NCI-H345 (cell line): ENCODE measurements around the gene SMPD3.

Experiments
- DNase-seq: peaks from one replicate; lab custom pipeline; 2025; lab: John Stamatoyannopoulos, UW

SMPD3 gene

DNA sequence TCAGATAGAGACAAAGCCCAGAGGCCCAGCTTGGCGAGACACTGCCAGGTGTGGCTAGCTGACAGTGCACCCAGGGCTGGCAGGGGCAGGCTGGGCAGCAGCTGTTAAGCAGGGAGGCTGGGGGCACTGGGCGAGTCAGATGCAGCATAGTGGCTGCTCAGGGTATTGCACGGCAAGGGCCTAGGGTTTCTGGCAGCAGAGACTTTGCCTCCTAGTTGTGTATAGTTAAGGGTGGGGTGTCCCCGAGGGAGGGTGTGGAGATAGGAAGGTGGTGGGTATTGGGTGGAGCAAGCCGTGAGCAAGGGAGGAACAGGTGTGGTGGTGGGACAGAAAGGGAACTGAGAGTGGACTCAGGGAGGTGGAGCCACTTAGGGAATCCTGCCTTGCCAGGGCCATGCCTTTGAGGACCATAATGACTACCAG is 66.0 kb downstream of the SMPD3 start:
- DNase-seq = no peak

DNA sequence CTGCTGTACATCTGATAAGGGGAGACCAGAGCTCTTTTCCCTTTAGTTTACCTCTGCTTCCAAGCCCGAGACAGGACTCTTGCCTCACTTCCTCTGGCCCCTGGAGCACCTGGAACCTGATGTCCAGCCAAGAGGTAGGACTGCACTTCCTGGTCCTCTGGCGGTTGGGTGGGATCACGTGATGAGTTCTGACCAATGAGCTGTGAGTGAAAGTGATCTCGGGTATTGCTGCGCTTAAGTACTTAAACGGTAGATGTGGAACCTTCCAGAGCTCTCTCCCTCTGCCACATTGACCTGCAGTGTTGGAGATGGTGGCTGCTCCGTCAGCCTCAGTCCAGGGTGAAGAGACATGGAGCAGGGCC is 67.0 kb downstream of the SMPD3 start:
- DNase-seq = no peak

DNA sequence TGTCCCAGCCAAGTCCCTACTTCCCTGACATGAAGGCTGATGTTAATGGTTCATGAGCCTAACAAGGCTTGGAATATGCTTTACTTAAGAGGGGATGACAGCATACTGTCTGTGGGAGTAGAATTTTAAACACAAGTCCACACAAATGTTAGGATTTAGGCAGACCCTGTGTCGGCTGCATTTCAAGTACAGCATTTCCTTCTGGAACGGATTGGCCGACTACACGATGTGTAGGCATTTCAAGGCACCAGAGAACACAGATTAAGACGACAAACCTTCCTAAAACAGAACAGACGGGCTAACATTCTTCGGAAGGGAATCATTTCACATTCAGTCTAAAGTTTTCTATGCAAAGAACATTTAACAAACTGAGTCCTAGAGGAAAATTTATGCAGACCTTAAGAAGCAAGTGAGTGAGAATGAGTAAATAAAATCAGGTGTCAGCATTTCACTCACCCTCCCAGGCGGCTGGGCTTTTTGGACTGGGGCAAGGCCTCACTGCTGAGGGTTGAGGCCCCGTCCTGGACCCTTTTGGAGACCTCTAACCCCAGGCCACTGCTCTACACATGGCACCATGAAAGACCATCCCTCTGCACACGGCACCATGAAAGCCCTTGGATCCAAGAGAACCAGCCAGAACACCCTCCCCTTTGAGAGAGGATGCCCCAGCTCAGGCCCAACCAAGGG is 67.5 kb downstream of the SMPD3 start:
- no peak for DNase-seq

DNA sequence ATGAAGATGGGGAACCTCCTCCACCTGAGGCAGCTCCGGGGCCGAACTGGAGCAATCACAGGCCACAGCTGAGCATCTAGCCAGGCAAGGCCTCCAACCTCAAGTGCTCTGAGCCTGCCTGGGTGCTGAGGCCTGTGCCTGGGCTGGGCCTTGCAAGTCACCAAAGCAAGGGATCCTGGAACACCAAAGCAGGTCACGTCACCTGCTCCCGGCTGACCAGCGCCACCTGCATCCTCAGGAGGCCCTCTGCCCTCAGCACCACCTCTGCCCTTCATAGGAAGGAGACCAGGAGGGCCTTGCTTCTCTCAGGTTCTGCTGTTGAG is 68.0 kb downstream of the SMPD3 start:
- DNase-seq = no peak

DNA sequence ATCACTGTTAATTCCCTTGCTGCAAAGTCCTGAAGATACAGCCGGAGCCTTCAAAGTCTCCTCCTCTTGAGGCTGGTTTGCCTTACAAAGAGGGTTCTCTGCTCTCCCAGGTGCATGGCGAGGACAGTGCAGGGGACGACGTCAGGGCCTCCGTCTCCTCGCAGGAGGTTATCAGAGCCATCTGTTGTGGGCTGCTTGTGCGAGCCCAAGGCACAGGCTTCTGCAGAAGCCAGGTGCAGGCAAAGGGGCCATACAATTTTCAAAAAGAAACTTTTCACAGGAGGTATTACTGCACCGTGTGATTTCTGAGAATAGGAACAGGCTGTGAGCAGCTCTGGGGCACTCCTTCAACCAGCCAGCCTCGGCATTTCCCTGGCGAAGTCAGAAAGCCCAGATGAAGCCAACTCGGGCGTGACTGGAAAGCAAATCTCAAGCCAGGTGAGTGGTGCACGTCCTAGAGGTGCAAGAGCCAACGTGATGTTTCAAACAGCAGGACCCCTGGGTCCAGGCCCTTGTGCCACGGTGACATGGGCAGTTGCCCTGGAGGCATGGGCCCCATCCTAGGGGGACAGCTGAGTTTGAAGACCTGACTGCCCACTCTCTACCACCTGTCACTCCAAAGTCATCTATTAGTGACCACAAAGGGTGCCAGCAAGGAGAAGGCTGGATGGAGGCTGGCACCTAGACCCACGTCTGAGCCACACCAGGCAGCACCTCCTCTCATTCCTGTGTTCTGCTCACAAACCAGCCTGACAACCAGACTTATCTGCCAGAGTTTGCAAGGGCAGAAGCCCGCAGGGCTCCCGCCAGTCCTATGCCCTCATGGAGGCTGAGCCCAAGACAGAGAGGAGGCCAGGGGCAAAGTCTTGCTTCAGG is 68.6 kb downstream of the SMPD3 start:
- no peak for DNase-seq

DNA sequence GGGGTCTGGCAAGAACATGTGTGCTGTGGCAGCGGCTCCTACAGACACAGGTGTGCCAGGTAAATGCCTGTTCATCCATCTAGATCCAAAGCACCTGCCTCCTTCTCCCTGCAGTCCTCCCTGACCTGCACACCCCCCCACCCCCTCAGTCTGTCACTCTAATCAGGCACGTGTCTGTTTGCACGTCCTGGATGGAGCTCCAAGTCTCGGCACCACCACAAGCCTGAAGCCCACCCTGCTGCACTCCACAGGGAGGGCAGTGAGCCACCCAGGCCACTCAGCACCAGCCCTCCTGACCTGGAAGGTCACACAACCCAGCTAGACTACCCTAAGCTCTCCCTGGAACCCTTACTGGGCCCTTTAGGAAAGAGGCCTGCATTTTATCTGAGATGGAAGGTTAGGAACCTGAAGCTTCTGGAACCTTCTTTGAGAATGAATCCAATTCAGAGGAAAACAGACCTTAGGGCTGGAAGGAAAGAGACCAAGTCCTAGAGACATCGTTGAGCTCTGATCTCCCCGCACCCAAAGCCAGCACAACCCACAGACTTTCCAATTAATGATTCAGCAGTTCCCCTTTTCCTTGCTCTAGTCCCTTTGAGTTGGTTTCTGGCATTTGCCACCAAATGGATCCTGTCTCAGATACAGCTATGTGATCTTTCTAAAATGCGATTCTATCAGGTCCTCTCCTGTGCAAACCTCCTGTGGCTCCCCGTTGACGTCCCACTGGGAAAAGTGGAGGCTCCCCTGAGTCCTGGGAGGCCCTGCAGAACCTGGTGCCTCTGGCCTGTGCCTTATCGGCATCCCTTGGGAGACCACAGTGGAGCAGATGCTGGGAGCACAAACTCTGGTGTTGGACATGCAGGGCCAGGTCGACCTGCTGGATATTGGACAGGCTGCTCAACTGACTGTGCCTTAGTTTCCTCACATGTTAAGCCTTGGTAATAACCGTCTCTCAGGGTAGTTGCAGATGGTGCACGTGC is 69.6 kb downstream of the SMPD3 start:
- DNase-seq = no peak

DNA sequence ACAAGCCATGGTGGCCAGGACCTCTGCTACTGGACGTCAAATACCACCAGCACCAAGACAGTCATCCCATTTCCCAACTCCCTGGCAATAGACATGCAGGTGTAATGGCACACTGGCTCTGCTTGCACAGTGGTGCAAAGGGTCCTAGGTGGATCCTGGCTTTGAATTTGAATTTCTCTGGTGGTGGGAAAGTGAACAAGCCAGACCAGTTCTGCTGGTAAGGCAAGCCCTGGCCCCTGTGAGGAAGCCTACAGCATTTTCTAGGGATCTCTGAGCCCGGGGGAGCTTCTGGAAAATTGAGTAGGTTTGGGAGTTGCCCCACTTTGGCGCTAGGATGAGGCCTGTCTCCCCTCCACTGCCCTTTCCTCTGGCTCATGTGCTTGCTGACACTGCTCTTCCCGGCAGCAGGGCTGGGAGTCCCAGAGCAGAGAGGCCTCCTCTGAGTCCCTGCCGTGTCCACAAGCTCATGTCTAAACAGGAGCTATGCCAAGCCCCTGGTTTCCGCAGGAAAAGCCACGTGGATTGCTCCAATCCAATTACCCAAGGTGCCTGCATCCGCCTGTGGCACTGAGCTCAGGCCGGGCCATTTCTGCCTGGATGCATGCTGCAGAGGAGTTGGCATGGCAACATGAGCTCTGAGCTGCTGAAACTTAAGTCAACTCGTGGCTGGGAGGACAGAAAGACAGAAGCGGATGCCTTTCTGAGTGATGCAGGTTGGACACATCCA is 70.5 kb downstream of the SMPD3 start:
- no peak for DNase-seq

DNA sequence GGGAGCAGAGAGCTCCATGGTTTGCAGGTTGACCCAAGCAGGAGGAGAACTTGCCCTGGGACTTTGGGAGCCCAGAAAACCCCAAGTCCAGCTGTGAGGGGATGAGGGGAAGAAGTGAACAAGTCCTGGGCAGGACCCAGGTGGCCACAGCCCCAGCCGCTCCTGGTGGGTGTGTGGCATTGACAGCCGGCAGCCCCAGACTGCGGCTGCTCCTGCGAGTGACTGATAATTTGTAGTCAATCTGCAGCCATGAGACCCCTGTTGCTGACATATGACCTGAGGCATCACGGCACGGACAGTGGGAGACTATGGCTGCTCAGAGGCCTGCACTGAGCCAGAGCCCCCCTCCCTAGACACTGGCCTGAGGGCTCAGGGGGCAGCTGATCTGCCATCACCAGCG is 71.1 kb downstream of the SMPD3 start:
- DNase-seq = no peak

DNA sequence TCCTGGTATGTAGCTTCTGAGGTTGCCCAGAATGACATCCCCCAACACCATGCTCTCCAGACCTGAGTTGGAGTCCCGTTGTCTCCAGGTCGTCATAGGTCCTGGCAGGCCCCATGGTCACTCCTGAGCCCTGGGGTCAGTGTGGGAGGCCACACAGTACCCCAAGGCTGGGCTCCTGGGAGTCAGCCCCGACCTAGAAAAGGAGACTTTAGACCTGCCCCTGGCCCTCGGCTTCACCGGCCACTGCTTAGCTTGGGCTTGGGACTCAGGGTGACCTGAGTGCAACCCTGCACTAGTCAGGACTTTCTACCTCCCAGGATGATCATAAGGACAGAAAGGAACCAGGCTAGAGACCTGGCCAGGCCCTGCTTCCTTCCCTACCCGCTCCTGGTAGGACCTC is 71.7 kb downstream of the SMPD3 start:
- no peak for DNase-seq

DNA sequence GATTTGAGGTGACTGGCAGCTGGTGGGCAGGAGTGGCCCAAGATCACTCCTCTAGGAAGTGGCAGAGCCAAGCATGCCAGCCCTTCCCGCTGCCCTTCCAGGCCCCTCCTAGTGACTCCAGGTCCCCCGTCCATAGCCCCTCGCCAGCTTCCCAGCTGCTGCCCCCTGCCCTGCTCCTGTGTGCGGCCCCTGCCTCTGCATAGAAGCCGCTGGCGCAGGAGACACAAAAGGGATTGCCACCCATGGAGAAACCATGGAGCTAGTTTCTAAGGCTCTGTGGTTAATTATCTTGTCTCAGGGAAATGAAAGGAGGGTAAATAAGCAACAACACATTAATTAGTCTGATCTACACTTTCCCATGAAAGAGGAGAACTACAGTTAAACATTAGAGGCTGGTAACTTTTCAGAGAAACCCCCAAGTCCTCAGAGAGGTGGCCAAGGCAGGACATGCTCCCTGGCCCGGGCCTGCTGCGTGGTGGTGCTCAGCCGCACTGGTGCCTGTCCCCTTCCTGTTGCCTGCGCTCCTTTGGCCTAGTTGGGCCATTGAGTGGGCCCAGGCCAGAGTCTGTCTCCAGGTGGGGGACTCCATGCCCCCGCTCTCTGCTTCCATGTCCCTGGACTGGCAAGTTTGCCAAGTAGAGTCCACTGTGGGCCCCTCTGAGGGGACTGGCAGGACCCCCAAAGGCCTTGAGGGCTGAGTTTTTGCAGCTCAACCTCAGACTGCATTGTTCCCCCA is 72.3 kb downstream of the SMPD3 start:
- no peak for DNase-seq

DNA sequence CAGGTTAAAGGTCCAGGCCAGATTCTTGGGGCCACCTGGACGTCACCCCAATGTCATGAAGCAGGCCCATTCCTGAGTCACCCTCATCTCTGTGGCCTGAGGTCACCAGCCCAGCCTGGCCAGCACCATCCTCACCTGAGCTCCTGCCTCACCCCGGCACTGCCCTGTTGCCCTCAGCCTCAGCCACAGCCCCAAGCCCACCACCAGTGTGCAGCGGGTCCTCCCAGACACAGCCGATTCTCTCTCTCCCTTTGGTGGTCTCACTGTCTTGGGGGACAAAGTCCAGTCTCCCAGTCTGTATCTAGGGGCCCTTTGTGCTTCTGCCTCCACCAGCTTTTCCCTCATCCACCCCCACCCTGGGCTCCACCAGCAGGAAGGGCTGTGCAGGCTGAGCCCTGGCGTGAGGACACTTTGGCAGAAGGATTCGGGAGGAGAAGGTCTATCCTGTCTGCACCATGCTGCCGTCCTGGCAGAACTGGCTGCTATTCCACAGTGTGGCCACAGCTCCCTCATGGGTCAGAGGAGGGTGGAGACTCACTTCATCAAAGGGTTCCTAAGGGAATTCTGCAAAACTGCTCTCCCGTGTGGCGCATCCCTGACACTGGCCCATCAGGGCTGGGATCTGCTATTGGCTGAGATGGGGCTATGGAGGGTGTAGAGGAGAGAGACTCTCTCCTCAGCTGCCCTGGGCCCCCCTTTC is 73.2 kb downstream of the SMPD3 start:
- no peak for DNase-seq

DNA sequence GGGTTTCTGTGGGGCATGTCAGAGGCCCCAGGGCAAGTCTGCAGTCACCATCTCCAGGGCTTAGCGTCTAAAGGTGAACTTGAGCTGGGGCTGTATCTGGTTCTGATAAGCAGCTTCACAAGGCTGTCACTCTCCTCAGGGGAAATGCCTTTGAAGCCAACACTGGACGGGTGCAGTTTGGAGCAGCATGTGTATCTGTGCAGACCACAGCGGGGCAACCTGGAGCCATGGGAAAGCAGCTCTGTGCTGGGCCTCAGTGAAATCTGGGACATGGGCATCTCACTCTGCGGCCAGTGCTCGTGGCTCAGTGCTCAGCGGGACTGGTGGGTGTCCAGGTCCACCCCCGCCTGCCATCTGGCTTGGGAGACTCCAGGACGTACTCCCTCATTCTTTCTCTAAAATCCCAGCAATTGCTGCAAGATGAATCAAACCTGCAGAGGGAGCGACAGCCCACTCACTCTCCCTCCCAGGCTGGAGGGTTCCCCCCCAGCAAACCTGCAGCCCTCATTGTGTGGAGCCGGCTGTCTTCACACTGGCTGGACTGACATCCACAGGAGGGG is 74.0 kb downstream of the SMPD3 start:
- DNase-seq = no peak

DNA sequence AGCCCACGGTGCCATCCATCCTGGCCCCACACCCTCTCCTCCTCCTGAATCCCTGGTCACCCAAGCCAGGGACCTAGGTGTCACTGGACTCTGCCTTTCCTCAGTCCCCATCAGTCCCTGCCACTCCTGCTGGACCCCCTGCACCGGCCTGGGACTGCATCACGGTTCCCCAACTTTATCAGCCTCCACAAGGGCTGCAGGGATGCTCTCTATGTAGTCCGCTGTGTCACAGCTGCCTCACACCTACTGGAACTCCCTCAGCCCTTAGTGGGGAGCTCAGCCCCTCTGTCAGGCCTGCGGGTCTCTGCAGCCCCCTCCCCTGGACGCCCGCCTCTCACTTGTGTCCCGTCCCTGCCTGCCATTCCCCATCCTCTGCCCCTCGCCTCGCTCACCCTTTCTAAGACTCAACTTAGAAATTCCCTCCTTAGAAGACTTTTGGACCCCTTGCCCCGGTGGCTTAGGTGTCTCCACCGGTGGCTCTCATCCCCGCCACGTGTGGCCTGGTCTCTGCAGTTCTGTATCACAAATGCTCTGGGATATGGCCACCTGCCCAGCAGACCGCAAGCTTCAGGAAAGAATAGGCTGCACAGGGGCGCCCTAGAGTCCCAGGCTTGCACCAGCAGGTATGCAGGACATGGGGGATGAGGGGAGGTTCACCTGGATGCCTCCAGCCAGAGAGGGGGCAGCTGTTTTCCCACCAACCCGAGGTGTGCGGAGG is 74.6 kb downstream of the SMPD3 start:
- DNase-seq = no peak

DNA sequence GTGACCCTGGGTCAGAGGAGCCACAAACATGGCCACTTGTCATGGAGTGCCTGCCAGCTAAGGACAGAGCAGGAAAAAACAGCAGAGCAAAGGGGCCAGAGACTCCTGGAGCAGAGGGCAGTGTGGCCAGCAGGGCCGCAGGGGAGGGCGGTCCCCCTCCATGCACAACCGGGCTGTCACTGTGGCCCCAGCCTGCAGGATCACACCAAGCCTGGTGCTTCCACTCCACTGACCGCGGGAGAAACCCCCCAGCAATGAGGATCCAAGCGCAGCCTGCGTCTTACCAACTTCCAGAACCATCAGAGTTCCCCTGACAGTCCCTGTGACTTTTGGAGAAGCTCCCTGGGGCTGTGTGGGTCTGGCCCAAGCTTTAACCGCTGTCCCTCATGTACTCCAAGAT is 75.5 kb downstream of the SMPD3 start:
- DNase-seq = no peak

DNA sequence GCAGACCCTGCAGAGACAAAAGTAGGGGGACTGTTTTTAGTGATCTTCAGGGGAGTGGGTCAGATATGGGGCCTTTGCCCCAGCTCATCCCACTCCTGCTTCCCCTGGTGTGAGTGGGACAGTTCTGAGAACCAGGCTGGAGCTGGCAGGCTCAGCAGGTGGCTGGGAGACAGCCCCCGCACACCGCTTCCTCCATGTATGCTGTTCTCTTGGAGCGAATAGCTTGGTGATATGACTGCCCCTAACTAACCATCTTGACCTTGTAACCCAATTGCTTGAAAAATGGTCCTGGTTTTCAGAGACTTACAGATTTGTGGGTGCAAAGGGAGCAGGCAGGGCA is 76.0 kb downstream of the SMPD3 start:
- DNase-seq = no peak

DNA sequence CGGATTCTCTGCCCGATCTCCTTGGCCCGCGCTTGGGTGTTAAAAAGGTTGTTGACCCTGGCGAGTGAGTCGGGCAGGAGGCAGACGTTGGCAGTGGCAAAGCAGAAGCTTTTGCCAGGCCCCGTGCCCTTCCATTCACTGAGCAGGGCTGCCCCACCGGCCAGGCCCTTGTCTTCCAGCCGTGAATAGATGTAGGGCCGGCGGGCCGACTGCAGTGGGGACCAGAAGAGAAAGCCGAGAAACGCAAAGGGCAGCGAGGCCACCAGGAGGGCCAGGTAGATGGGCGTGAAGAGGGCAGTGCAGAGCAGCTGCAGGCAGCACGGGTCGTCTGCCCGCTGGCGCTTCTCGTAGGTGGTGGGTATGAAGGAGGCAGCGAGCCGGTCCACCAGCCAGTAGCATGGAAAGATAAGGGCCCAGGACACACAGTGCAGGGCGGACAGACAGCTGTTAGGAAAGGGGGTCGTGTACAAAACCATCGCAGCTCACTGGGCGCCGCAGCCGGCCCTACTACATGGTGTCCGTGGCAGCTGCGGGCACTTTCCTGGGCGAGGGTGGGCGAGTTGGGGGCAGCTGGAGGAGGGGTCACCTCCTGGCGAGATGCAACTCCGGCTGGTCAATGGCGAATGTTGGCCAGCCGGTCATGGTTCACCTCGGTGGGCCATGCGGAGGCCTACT is 76.5 kb downstream of the SMPD3 start:
- DNase-seq = no peak

DNA sequence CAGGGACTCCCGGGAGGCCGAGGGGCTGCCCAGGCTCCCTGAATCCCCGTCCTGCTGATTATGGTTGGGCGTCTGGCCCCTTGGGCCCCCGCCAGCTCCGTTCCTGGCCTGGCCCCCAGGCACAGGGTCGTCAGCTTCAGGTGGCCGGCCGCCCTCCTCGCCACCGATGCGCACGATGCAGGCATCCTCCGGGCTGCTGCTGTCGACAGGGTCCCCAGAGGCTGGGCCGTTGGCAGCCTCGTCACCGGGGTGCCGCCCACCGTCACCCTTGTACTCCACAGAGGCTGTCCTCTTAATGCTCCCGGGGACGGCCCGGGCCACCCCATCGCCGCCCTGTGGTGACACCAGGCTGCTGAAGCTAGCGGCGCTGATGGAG is 77.0 kb downstream of the SMPD3 start:
- DNase-seq = no peak

DNA sequence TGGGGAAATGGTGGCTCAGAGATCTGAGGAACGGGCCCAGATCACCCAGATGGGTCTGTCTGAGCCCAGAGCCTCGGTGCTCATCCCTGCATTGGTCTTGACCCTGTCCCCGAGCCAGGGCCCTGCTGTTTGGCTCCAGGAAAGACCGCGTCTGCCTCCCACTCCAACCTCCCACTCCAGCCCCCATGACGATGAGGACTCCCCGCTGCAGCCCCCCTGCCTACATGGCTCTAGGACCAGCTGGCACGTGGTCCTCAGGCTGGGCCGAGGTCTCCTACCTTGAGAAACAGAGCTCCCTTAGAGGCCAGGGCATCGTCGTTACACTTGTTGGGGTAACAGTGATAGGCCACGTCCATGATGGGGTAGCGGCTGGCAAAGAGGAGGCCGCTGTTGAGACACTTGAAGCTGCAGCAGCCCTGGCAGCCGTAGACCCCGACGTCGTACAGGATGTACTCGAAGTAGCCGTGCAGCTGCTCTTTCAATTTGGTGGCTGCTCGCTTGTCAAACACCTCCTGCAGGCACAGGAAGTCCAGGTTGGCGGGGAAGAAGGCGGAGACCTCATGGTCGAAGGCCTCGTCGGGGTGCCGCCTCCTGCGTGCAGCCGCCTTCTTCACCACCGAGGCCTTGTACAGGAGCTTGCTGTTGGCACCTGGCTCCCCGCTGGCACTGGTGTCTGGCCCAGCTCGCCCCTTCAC is 77.6 kb downstream of the SMPD3 start:
- peak; percentile 38 for DNase-seq
